GM12874 (cell line): ENCODE data around the gene MCRIP2.

Source experiments
- CTCF ChIP-seq: IDR thresholded peaks from 2 replicates; pipeline ENCODE4 v1.5.1; 2011; ENCODE audit warnings: low read depth, mild to moderate bottlenecking, control low read depth, low read length, moderate library complexity; ENCODE audit not compliant: insufficient read depth

Gene MCRIP2

GRCh38 chr16:595942-596735 is 45.5 kb upstream of the MCRIP2 start:
- no peak for TF ChIP-seq CTCF

- TF ChIP-seq CTCF: no peak
These were observed 44.9 kb upstream of the MCRIP2 start for GRCh38 chr16:596736-597060.

- TF ChIP-seq CTCF: no peak
These were observed 42.5 kb upstream of the MCRIP2 start for GRCh38 chr16:598823-599739.

- TF ChIP-seq CTCF: peak; percentile 32; the same call in 1 of the 2 replicates
These were observed 40.8 kb upstream of the MCRIP2 start for GRCh38 chr16:600781-601180.

GRCh38 chr16:603933-604332 is 37.7 kb upstream of the MCRIP2 start:
- TF ChIP-seq CTCF: no peak

GRCh38 chr16:606656-607307 is 34.8 kb upstream of the MCRIP2 start:
- no peak for TF ChIP-seq CTCF

- TF ChIP-seq CTCF: no peak
These were observed 33.6 kb upstream of the MCRIP2 start for GRCh38 chr16:608019-608418.
